HG02642 (cell line): ENCODE data around the gene UBD.

Source experiments
- ATAC-seq: cut with Tn5 transposase; IDR thresholded peaks from one replicate; pipeline ENCODE4 v1.9.1; 2021; ENCODE audit warnings: mild to moderate bottlenecking; ENCODE audit not compliant: unreplicated experiment, poor library complexity

The UBD gene

DNA sequence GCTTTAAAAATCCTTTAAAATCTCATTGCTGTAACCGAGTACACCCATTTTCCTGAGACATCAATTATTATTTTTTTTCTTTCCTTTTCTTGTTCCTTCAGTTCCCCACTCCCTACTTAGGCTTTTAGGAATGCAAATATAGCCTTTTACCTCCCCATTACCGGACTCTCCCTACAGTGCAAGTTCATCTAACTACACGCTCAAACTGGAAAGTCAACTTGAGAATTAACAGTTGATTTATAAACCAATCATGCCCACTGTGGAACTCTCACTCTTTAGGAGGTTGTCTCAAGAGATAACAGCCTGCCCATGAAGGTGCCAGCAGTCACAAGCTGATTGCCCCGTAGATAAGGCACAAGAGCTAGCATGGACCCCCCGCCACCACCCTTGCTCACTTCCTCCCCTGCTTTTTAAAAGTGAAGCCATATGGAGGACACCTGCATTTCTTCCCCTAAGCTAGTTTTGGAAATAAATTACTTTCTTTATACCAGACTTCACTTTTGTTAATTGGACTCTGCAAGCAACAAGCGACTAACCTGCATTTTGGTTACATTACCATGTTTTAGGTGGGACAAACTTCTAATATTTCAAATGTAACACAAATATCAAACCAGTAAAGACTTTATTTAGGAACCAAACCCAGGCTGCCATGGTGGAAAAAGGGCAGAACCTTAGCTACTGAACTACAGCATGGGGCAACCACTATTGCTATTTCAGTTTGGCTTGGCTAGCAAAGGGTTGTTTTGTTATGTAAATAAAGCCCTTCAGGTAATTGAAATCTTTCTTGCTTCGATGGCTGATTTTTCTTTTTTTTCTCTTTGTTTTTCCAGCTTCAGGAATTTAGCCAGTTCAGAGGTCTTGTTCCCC, 34.9 kb downstream of the UBD start:
- no peak for ATAC-seq

DNA sequence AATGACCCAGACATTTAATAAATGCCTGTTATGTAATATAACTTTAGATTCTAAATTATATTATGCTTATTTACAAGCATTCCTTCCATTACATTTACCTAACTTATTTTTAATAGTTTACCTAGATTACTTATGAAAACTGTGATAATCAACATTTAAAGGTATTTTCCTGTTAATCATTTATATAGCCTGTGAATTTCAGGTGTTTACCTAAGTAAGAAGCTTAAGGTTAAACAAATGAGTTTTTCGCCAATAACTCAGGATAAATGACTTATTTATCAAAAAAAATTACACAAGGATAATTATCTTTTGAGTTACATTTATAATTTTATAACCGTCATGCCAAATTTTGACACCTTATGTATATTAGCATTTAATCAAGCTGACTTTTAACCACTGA, 35.5 kb downstream of the UBD start:
- no peak for ATAC-seq

DNA sequence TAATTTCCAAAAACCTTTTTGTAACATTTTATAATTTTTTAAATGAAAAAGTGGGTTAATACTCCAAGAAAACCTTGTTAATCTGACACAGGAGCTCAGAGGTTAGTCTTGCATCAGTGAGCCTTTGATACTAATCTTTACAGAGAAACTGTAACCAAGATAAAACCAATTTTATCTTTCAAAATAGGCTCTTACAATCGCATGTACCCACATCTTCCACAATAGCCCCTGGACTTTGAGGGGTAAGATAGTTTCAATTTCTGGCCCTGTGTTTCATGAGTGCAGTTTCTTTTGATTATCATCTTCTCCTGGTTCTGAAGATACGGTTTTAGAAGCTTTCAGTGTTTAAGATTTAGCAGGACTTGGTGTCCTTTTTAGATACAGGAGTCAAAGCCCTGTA, 37.3 kb downstream of the UBD start:
- no peak for ATAC-seq

DNA sequence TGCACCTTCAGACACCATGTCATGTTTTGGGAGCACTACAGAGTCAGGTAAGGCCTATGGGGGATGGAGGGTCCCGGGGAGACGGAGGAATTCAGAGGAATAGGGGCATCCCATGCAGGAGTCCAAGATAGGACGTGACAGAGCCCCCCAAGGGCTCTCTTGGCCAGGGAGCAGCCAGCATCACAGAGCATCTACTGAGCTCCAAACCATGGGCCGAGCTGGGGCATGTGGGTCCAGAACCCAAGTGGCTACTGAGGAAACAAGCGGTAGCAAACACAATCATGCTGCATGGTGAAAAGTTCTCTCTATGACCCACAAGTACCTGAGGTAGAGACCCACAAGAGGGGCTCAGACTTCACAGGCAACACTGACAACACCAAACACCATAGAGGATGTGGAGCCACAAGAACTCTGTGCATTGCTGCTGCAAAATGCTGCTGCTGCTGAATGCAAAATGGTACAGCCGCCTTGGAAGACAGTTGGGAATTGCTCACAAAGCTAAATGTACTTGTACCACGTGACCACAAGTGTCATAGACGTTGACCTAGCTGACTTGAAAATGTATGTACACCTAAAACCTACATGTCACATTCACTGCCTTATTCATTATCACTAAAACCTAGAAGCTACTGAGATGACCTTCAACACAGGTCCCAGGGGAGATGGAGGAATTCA, 38.4 kb downstream of the UBD start:
- no peak for ATAC-seq

DNA sequence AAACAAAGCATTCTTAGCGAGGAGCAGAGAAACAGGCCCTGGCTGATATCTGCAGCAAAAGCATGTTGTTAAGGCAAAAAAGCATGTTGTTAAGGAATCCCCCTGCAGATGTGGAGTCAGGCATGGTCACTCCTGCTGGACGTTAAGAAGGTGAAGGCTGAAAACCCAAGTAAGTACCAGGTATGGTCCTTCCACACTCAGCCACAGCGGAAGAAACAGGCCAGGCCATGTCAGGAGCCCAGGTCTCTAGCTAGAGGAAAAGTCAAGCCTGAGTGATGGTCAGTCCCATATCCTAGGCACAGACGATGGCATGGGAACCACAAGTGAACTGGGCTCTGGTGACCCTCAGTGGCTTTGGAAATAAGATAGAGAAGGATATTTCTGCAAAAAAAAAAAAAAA, 39.3 kb downstream of the UBD start:
- no peak for ATAC-seq

GRCh38 chr6:29519291-29520010, 40.1 kb downstream of the UBD start:
- no peak for ATAC-seq

DNA sequence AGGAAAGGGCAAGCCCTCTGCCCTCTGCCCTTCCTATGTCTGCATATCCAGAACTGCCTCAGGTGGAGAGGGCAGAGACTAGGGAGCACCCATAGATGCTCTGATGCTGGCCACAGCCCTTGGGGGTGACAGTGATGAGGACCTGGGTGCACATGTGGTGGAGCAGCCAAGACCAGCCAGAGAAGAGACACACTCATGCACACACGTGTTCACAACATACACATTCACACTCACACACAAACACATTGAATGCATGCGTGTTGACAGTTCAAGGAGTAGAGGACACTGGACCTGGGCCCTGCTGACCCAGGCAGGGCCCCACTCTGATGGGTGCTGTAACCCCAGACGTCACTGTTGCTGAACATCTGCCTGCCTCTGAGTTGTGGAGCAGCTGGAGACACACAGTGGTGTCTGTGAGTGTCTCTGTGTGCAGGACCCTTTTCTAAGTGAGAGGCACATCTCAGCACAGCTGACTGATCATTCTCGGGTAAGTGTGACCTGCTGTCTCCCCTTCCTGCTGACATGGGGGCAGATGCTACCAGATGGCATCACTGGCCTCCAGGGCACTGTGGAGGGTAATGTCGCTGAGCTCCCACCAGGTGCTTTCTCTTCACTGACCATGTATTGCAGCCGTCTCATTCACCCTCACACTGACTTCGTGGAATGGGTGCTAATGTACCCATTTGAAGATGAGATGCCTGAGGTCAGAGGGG, 41.6 kb downstream of the UBD start:
- ATAC-seq: no peak

GRCh38 chr6:29517245-29517644, 42.3 kb downstream of the UBD start:
- no peak for ATAC-seq

DNA sequence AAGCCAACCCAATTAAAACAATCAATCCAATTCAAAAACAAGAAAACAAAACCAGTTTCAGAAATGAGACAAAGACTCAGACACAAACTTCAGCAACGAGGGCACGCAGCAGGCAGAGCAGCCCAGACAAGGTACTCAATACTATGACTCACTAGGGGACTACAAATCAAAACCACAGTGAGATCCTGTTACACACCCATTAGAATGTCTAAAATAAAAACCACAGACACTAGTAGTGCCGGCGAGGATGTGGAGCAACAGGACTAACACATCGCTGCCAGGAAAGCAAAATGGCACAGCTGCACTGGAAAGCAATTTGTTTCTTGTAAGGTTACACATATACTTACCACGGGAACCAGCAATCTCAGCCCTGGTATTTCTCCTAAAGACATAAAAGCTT, 43.4 kb downstream of the UBD start:
- ATAC-seq: no peak

GRCh38 chr6:29510746-29511300, 48.7 kb downstream of the UBD start:
- ATAC-seq: no peak

DNA sequence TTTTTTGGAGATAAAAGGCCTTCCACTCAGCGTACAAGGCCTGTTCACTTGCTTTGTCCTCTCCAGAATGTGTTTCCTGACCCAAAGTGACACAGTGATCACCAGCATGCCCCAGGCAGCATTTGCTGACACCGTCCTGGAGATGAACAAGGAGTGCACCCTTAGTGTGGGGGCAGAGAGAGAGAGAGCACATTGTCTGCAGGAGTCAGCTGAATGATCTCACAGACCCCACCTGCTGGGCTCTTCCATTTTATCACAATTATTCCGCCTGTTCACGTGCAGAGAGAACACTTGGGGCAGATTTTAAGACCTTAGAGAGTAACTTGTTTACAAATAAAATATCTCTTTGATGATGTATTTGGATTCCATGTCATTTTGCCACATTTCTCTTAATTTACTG, 49.3 kb downstream of the UBD start:
- no peak for ATAC-seq

DNA sequence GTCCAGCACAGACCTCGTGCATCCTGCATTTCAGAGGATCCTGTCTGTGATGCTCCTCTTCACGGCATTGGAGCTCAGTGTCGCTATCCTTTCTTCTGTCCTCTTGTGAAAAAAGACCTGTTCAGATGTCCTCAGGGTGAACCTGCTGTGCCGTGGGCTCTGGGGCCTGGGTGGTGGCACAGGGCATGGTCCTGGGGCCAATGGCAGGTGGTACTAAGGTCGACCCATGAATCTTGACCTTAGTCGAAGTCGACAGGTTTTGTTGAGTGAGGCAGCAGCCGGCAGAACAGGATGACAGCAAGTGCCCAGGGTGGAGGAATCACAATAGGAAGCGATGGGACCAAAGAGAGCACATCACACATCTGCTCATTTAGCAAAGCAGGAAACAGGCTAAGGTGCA, 49.8 kb downstream of the UBD start:
- ATAC-seq: no peak

GRCh38 chr6:29509239-29509638, 50.3 kb downstream of the UBD start:
- peak; percentile 66 for ATAC-seq

- no peak for ATAC-seq
Observed at GRCh38 chr6:29507319-29507718, 52.2 kb downstream of the UBD start.

DNA sequence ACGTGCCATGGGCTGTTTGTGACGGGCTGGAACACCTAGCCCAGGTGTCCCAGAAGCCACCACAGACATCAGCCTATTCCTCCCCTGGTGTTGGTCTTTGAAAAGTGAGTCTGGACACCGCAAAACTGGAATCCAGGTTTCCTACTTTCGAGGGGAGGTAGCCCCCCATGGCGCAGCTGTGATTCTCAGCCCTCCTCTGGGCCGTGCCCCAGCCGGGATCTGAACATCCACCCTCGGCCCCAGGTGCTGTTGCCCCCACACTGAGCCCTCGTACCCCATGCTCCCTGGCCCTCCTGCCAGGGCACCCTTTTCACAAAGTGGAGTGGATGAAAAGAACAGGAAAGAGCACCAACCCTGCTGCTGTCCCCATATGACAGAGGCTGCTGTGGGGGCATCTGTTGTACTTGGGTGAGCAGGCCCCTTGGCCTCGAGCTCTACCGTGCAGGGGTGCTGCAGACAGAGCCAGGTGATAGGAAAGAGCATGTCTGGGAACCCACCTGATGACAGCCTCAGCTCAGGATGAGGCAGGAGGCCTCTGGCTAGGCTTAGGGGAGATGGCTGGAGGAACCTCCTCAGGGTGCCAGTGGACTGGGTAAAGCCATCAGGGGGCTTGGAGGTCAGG, 53.0 kb downstream of the UBD start:
- no peak for ATAC-seq

- no peak for ATAC-seq
Observed at GRCh38 chr6:29505808-29506207, 53.7 kb downstream of the UBD start.
